IPS-15b (cell line): ENCODE data around the gene GDF7.
A peak's percentile ranks its signal among the peaks of the same experiment; 100 is the strongest.

ENCODE experiments used
- H3K27me3 ChIP-seq: one replicate; pipeline ENCODE4 v1.6.1; 2013; ENCODE audit warnings: low read length; ENCODE audit not compliant: control insufficient read depth, insufficient read depth
- H3K36me3 ChIP-seq: one replicate; pipeline ENCODE4 v1.6.1; 2013; ENCODE audit warnings: low read length; ENCODE audit not compliant: control insufficient read depth, insufficient read depth
- H3K4me1 ChIP-seq: one replicate; pipeline ENCODE4 v1.6.1; 2013; ENCODE audit warnings: mild to moderate bottlenecking, low read length; ENCODE audit not compliant: control insufficient read depth, insufficient read depth
- H3K4me3 ChIP-seq: one replicate; pipeline ENCODE4 v1.5.1; 2013; ENCODE audit warnings: low read depth, low read length
- H3K9ac ChIP-seq: one replicate; pipeline ENCODE4 v1.6.1; 2013; ENCODE audit warnings: low read depth, mild to moderate bottlenecking, low read length
- H3K9me3 ChIP-seq: one replicate; pipeline ENCODE4 v1.6.1; 2013; ENCODE audit warnings: mild to moderate bottlenecking, low read length; ENCODE audit not compliant: control insufficient read depth, insufficient read depth

GDF7 gene

GRCh38 chr2:20666304-20667150 is at the start of gene GDF7:
GDF7 (plus strand) TSS chr2:20667144; CDS start chr2:20667240, 96 bp downstream.
- no peaks in the 10 kb centered on the region for H3K9me3 ChIP-seq
- H3K36me3 ChIP-seq: no peaks in the 10 kb centered on the region
- H3K4me1 ChIP-seq: peaks cover 3% of the 10 kb centered on the region
- peak within 1 kb of the TSS; percentile 65 for H3K9ac ChIP-seq
- H3K27me3 ChIP-seq: peaks cover 83% of the 10 kb centered on the region
- H3K4me3 ChIP-seq: peak within 1 kb of the TSS; percentile 72

- H3K9me3 ChIP-seq: no peaks in the 10 kb centered on the region
- peaks cover 11% of the 10 kb centered on the region for H3K4me1 ChIP-seq
- H3K27me3 ChIP-seq: no peaks in the 10 kb centered on the region
- H3K9ac ChIP-seq: no peak overlapping the region
- no peaks in the 10 kb centered on the region for H3K36me3 ChIP-seq
- H3K4me3 ChIP-seq: no peak overlapping the region
These were observed 49.0 kb upstream of the GDF7 start for GRCh38 chr2:20617892-20618467.

GRCh38 chr2:20618468-20618885 is 48.5 kb upstream of the GDF7 start:
- H3K36me3 ChIP-seq: no peaks in the 10 kb centered on the region
- H3K4me1 ChIP-seq: peaks cover 11% of the 10 kb centered on the region
- no peak overlapping the region for H3K9ac ChIP-seq
- no peaks in the 10 kb centered on the region for H3K27me3 ChIP-seq
- H3K9me3 ChIP-seq: no peaks in the 10 kb centered on the region
- H3K4me3 ChIP-seq: no peak overlapping the region

DNA sequence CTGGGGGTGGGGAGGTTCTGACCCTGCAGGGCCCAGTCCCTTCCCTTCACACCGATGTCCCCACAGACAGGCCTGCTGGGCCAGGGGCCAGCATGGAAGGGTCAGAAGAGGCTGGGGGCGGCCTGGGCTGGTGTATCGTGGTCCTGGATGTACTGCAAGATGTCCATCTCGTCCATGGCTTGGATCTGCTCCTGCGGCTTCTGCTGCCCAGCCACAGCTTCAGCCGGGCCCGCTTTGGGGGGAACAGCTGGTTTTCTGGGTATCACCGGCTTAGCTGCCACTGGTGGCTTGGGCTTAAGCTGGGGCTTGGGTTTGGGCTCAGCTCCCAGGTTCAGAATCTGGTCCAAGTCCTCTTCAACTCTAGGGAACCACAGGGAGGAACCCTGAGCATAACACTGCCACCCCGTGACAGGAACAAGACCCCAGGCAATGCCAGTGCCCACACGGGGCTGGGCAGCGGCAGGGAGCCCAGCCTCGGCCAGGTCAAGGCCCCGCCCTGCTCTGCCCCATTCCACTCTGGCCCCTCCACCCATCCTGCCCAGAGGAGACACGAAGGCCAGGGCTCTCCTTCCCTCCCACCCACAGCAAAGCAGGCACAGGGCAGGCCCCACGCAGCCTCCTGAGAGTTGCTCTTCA is 47.9 kb upstream of the GDF7 start:
- Histone ChIP-seq H3K36me3 (no peaks in the 10 kb centered on the region), H3K9me3 (no peaks in the 10 kb centered on the region), H3K4me1 (peaks cover 11% of the 10 kb centered on the region), H3K4me3 (no peak overlapping the region), H3K27me3 (no peaks in the 10 kb centered on the region), H3K9ac (no peak overlapping the region)

DNA sequence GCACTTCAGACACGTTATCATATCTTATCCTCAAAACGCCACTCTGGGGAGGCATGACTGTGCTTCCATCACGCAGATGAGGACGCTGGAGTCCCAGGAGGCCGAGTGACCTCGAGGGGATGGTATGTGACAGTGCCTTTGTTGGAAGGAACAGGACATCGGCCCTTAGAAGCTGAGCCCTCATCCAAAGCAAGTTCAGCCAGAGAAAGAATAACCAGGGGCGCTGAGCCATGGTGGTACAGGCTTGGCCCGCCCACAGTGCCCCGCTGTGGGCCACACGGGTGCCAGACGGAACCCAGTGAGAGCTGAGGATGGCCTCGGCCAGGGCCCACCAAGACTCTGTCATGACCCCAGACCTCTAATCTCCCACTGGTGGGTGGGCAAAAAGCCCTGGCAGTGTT is 47.3 kb upstream of the GDF7 start:
- Histone ChIP-seq H3K36me3 (no peaks in the 10 kb centered on the region), H3K9ac (no peak overlapping the region), H3K4me3 (no peak overlapping the region), H3K27me3 (no peaks in the 10 kb centered on the region), H3K4me1 (peaks cover 5% of the 10 kb centered on the region), H3K9me3 (no peaks in the 10 kb centered on the region)

DNA sequence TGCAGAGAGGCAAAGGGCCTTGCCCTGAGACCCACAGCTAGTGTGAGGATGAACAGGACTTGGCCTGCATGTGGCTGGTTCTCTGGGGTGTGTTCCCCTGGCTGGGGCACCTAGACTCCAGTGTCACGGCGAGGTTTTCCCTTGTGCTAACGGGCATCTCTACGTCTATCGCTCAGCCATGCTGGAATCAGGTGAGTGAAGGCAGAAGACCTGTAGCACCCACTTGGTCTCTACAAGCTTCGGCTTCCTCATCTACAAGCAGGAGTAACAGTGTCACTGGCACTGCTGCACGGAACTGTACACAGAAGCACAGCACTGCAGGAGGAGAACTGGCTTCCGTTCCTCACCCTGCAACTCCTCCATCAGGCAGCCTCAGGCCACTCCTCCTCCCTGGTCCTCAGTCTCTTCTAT is 46.7 kb upstream of the GDF7 start:
- Histone ChIP-seq H3K9me3 (no peaks in the 10 kb centered on the region), H3K27me3 (no peaks in the 10 kb centered on the region), H3K4me3 (no peak overlapping the region), H3K9ac (no peak overlapping the region), H3K36me3 (no peaks in the 10 kb centered on the region), H3K4me1 (no peaks in the 10 kb centered on the region)

DNA sequence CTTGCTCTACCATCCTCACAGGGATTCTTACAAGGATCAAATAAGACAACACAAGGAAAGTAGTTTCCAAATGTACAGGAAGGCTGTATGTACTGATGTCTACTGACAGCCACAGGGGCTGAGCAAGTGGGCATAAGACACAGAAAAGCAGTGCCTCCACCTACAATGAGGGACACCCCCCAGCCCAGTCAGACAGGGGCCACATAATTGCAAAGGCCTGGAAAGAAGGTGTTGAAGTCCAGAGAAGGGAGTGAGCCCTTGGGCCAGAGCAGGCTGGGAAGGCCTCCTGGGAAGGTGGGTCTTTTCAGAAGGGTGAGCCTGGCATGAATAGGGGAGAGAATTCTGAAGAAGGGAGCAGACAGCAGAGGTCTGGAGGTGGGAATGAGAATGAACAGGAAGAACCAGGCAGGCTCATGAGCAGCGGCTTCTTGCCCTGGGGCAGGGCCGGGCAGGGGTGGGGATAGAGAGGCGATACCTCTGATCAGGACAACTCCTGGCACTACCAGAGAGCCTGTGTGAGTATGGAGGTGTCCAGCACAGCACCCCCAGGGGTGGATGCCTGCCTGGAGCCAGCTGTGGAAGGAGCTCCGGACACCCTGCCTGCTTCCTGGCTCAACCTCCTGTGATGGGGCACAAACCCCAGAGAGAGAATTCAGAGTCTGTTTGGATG is 46.1 kb upstream of the GDF7 start:
- no peaks in the 10 kb centered on the region for H3K36me3 ChIP-seq
- no peak overlapping the region for H3K9ac ChIP-seq
- no peaks in the 10 kb centered on the region for H3K27me3 ChIP-seq
- H3K4me3 ChIP-seq: no peak overlapping the region
- H3K9me3 ChIP-seq: no peaks in the 10 kb centered on the region
- no peaks in the 10 kb centered on the region for H3K4me1 ChIP-seq

DNA sequence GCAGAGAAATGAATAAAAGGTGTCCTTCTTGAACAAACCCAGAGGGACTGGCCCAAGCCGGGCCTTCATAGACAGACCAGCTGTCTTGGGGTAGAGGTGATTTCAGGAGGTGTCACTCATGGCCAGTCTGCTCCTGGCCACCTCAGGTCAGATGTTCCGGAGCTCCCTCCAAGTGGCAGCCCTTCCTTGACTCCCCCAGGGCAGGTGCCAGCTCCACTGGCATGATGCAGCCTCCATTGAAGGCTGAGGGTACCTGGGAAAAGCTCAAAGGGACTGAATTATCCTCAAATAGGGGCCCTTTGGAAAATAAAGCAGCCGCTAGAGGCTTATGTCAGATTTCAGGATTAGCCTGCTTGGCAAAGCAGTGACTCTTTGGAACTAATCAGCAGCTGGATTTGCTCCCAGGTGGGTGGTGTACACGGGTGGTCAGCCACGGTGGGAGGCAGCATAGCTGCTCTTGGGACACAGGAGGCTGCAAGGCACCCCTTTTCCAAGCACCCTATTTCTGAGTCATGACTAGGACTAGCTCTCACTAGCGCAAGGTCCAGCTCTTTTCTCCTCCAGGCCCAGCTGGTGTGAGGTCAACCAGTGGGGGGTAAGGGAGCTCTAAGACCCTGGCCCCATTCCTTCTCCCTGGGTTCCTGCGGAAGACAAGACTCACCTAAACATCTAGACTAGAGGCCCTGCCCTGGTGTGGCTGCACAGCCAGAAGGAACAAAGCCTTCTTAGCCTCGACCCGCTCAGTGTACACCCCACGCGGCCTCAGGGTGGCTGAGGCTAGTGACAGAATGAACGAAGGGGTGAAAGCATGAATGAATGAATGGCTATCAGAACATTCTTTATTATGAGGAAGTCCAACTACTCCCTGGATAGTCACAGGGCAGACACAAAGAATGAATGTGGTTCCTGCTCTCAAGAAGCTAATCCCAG is 45.3 kb upstream of the GDF7 start:
- Histone ChIP-seq H3K36me3 (no peaks in the 10 kb centered on the region), H3K4me3 (no peak overlapping the region), H3K27me3 (no peaks in the 10 kb centered on the region), H3K9me3 (no peaks in the 10 kb centered on the region), H3K9ac (no peak overlapping the region), H3K4me1 (no peaks in the 10 kb centered on the region)

DNA sequence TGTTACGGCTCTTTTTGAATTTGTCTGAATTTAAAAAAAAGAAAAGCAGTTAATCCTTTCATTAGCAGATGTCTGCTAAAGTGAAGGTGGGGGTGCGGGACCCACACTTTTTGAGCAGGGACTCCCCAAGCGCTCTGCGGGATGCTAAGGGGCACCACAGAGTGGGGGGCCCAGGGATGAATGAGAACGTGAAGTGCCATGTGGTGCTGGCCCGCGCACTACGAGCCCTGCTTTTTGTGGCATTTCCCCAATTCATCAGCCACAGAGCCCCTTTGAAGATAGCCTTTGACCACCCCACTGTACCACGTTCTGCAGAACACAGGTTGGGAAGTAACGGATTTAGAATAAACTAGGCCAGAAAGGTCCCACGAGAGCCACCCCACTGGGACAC is 44.7 kb upstream of the GDF7 start:
- Histone ChIP-seq H3K9me3 (no peaks in the 10 kb centered on the region), H3K9ac (no peak overlapping the region), H3K36me3 (no peaks in the 10 kb centered on the region)

DNA sequence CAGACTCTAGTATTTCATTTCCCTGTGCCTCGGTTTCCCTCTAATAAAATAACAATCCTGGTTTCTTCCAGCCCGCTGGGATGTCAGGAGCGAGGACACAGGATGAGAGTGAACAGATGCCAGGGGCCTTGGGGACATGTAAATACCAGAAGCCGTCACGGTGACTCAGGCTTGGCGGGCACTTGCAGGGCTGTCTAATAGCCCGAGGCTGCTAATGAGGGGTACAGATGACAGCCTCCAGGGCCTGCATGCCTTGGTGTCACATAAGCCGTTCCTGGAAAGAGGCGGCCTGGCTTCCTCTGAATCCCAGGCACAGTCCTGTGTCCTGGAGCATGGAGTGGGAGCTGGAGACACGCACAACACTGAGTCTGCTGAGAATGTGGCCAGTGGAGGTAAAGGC is 44.2 kb upstream of the GDF7 start:
- no peak overlapping the region for H3K9ac ChIP-seq
- no peaks in the 10 kb centered on the region for H3K27me3 ChIP-seq
- H3K4me3 ChIP-seq: no peak overlapping the region
- H3K4me1 ChIP-seq: no peaks in the 10 kb centered on the region
- H3K9me3 ChIP-seq: no peaks in the 10 kb centered on the region
- no peaks in the 10 kb centered on the region for H3K36me3 ChIP-seq

More for the DNA sequence above, 44.7 kb upstream of the GDF7 start:
- H3K27me3 ChIP-seq: no peaks in the 10 kb centered on the region
- no peaks in the 10 kb centered on the region for H3K4me1 ChIP-seq
- H3K4me3 ChIP-seq: no peak overlapping the region

DNA sequence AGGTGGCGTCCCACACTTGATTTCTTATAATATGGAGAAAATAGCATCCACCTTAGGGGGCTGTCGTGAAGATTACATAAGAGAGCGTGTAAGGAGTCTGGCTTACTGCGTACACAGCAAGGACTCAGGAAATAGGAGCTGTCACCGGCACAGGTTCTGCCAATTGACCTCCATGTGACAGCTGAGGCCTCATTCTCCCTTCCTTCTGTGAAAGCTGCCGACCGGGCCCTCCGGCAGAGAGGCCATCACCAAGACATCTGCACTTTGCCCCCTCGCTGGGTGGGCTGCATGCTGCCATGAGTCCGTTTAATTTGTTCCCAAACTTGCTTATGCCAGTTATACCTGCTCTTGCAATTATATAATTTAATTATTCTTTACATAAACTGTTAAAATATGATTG is 43.7 kb upstream of the GDF7 start:
- H3K9ac ChIP-seq: no peak overlapping the region
- H3K4me1 ChIP-seq: no peaks in the 10 kb centered on the region
- no peaks in the 10 kb centered on the region for H3K36me3 ChIP-seq
- H3K9me3 ChIP-seq: no peaks in the 10 kb centered on the region
- H3K4me3 ChIP-seq: no peak overlapping the region
- no peaks in the 10 kb centered on the region for H3K27me3 ChIP-seq
